ENCODE data around the gene UPK3BL1.
"Not testable (repeated sequence)": the region's sequence is repeated elsewhere in the genome, so short reads cannot be mapped to it uniquely, and the experiment has no call there.

The UPK3BL1 gene, protein sequence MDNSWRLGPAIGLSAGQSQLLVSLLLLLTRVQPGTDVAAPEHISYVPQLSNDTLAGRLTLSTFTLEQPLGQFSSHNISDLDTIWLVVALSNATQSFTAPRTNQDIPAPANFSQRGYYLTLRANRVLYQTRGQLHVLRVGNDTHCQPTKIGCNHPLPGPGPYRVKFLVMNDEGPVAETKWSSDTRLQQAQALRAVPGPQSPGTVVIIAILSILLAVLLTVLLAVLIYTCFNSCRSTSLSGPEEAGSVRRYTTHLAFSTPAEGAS

DNA sequence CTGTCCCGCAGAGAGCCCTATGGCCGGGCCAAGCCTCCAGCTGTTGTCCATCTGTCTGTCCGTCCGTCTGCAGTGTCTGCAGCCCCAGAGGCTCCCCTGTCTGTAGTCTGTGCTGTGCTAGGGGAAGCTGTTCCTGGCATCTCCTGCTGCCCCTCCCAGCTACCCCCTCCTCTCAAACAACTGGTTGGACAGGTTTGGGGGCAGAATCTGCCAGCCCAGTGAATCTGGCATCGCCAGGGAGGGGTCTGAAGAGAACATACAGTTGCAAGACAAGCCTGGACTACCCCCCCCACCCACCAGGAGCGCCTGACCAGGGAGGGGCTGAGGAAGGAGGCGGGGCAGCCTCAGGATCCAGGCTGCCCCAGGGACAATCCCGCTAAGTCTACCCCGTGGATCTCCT lies at the start of gene UPK3BL1:
Gene UPK3BL1, minus strand, starts transcription at position 101 of the 400 bp plus-strand sequence. Its CDS starts 50 bp downstream, at position 51.
- H3K27ac ChIP-seq, result not testable (repeated sequence)

GRCh38 chr7:102690602-102691001 lies 48.0 kb upstream of the UPK3BL1 start:
- not testable (repeated sequence) for H3K27ac ChIP-seq

GRCh38 chr7:102689436-102690282 lies 47.1 kb upstream of the UPK3BL1 start:
- H3K27ac ChIP-seq, result not testable (repeated sequence)

GRCh38 chr7:102688299-102689036 lies 45.9 kb upstream of the UPK3BL1 start:
- H3K27ac ChIP-seq, result not testable (repeated sequence)

DNA sequence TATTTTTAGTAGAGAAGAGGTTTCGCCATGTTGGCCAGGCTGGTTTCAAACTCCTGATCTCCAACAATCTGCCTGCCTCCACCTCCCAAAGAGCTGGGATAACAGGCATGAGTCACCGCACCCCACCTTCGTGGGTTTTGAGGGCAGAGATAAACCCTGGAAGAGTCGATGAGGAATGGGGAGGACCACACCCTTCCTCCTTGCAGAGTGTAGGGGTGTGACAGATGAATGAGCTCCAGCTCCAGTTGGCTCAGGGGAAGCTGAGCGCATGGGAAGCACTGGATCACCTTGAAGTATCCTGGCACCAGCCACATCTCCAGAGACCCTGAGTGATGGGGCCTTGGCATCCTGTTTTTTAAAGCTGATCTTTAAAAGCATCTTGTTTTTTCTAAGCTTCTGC lies 40.0 kb upstream of the UPK3BL1 start:
- not testable (repeated sequence) for H3K27ac ChIP-seq

GRCh38 chr7:102680780-102681179 lies 38.2 kb upstream of the UPK3BL1 start:
- H3K27ac ChIP-seq, result not testable (repeated sequence)

DNA sequence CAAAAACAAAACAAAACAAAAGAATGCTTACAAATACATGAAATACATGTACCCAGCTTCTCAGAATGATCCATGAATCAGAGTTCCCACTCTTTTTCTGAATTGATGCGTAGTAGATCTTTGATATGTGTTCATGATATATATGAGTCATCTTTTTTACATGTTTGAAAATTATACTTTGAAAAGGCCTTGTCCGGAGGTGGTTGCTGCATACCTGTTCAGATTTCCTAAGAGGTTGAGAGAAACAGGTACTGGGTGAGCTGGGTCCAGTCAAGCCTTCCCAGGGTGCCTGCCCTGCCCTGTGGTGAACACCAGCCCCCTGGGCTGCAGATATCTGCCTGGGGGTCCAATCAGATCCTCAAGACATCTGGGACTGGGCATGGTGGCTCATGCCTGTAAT lies 33.0 kb upstream of the UPK3BL1 start:
- not testable (repeated sequence) for H3K27ac ChIP-seq

DNA sequence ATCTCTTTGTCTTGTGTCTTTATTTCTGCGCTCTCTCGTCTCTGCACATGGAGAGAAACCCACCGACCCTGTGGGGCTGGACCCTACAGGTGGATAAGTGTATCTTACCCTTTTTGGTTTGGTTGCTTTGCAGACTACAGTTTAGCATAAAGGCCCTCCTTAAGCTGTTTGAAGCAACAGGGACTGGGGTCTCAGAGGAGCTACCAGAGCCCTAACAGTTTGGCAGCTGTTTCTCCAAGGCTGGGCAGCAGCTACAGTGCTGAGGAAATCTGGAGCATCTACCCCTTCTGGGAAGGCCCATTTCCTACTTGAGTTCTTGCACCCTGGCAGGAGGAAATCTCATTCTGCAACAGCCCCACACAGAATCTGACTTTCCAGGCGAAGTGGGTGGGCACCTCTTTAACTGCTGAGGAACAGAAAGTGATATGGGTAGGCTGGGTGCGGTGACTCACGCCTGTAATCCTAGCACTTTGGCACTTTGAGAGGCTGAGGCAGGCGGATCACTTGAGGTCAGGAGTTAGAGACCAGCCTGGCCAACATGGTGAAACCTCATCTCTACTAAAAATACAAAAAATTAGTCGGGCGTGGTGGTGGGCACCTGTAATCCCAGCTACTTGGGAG lies 31.0 kb upstream of the UPK3BL1 start:
- not testable (repeated sequence) for H3K27ac ChIP-seq

DNA sequence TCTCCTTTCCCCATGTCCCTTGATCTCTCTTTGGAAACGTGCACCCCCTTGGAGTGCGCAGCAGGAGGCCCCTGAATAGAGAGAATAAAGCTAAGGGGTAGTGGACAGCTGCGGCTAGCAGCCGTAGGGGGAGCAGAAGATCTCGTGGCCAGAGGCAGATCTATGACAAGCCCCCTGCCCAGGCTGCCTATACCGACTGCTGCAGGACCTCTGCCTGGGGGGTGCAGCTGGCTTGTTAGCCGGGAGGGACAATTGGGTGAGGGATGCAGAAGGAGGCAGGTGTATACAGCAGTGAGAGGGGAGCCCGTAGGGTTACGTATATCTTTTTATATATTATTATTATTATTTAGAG lies 29.3 kb upstream of the UPK3BL1 start:
- not testable (repeated sequence) for H3K27ac ChIP-seq

- not testable (repeated sequence) for H3K27ac ChIP-seq
Observed at GRCh38 chr7:102671166-102671955, 28.8 kb upstream of the UPK3BL1 start, which contains the start of gene POLR2J2. TSS of gene POLR2J2 (minus strand) at chr7:102671663. CDS start at chr7:102671601, 62 bp downstream.

GRCh38 chr7:102667523-102667922 lies 24.9 kb upstream of the UPK3BL1 start:
- not testable (repeated sequence) for H3K27ac ChIP-seq

- not testable (repeated sequence) for H3K27ac ChIP-seq
Observed at GRCh38 chr7:102666850-102667249, 24.3 kb upstream of the UPK3BL1 start.

- H3K27ac ChIP-seq, result not testable (repeated sequence)
Observed at GRCh38 chr7:102664765-102665164, 22.2 kb upstream of the UPK3BL1 start.

DNA sequence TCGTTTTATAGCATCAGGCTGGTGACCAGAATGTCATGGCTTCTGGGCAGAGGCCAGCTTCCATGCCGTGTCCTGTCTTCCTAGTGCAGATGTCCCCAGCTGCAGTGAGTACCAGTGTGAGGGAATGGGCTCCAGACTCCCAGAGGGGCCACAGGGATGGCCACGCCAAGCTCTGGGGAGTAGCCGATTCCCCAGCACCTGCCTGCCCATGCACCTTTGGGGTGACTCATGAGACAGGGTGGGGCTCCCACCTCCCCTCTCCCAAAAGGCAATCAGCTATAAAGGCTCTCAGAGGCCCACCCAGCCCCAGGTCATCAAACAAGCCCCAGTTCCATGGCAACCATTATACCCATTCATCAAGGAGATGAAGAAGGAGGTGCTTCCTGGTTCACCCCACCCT lies 7.3 kb upstream of the UPK3BL1 start, which contains the start of gene SPDYE2B:
Gene SPDYE2B, plus strand, starts transcription at position 396 of the 400 bp plus-strand sequence. CDS start 2,030 bp downstream, outside the sequence.
- not testable (repeated sequence) for H3K27ac ChIP-seq

DNA sequence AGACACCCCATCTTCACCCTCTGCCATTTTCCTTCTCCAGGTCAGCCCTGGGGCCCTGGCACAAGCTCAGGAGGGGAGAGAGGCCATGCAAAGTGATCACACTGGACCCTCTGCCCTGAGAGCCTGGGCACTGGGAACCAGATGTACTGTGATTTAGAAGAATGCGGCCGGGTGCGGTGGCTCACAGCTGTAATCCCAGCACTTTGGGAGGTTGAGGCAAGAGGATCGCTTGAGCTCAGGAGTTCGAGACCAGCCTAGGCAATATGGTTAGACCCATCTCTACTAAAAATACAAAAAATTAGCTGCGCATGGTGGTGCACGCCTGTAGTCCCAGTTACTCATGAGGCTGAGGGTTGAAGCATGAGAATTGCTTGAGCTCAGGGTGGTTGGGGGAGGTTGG lies 5.2 kb upstream of the UPK3BL1 start:
- not testable (repeated sequence) for H3K27ac ChIP-seq

- H3K27ac ChIP-seq, result not testable (repeated sequence)
Observed at GRCh38 chr7:102643404-102643803, 813 bp upstream of the UPK3BL1 start.

- H3K27ac ChIP-seq, result not testable (repeated sequence)
Observed at GRCh38 chr7:102638848-102639247, 3.7 kb downstream of the UPK3BL1 start.

DNA sequence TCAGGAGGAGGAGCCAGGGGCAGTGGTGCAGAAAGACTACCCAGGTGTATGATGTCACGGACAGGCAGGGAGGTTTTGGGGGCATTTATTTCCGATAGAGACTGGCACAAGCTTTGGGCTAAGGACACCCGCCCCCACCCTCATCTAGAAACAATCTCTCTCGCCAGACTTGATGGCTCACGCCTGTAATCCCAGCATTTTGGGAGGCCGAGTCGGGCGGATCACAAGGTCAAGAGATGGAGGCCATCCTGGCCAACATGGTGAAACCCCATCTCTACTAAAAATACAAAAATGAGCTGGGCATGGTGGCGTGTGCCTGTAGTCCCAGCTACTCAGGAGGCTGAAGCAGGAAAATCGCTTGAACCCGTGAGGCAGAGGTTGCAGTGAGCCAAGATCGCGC lies 5.6 kb downstream of the UPK3BL1 start:
- H3K27ac ChIP-seq, result not testable (repeated sequence)

GRCh38 chr7:102635354-102635753 lies 7.2 kb downstream of the UPK3BL1 start:
- not testable (repeated sequence) for H3K27ac ChIP-seq

GRCh38 chr7:102634299-102634698 lies 8.3 kb downstream of the UPK3BL1 start:
- not testable (repeated sequence) for H3K27ac ChIP-seq

GRCh38 chr7:102630622-102631021 lies 12.0 kb downstream of the UPK3BL1 start:
- H3K27ac ChIP-seq, result not testable (repeated sequence)
